Measurements from ENCODE around the gene KDM2A.

Gene KDM2A

GRCh38 chr11:67113231-67113721, 5.8 kb upstream of the KDM2A start:
- Histone ChIP-seq H3K4me3 (replicated peaks; ENCODE audit: low read depth, low read length) (no peak overlapping the region; the same call in 1 of the 2 replicates), H3K36me3 (ENCODE audit: control insufficient read depth, insufficient read depth, low read length) (no peaks in the 10 kb centered on the region), H3K27me3 (replicated peaks; ENCODE audit: control insufficient read depth, insufficient read depth, low read length) (no peaks in the 10 kb centered on the region)
- DNase-seq (ENCODE audit: extremely low read depth, insufficient read length): peak; percentile 76
- no peak for TF ChIP-seq CTCF (IDR thresholded peaks at IDR 0.05; ENCODE audit: insufficient read depth, low read length, poor library complexity, severe bottlenecking)

- no peaks in the 10 kb centered on the region for H3K27me3 ChIP-seq (replicated peaks; ENCODE audit: control insufficient read depth, insufficient read depth, low read length)
- no peak overlapping the region for H3K4me3 ChIP-seq (replicated peaks; ENCODE audit: low read depth, low read length)
- H3K36me3 ChIP-seq (ENCODE audit: control insufficient read depth, insufficient read depth, low read length): no peaks in the 10 kb centered on the region
- no peak for TF ChIP-seq CTCF (IDR thresholded peaks at IDR 0.05; ENCODE audit: insufficient read depth, low read length, poor library complexity, severe bottlenecking)
- no peak for DNase-seq (ENCODE audit: extremely low read depth, insufficient read length)
These were observed 4.7 kb upstream of the KDM2A start for GRCh38 chr11:67114275-67114896.

GRCh38 chr11:67116758-67117105, 2.3 kb upstream of the KDM2A start:
- no peak for TF ChIP-seq CTCF (IDR thresholded peaks at IDR 0.05; ENCODE audit: insufficient read depth, low read length, poor library complexity, severe bottlenecking)
- H3K4me3 ChIP-seq (replicated peaks; ENCODE audit: low read depth, low read length): no peak overlapping the region
- no peak for DNase-seq (ENCODE audit: extremely low read depth, insufficient read length)

GRCh38 chr11:67117176-67117575, 1.9 kb upstream of the KDM2A start:
- no peak for TF ChIP-seq CTCF (IDR thresholded peaks at IDR 0.05; ENCODE audit: insufficient read depth, low read length, poor library complexity, severe bottlenecking)
- Histone ChIP-seq H3K36me3 (ENCODE audit: control insufficient read depth, insufficient read depth, low read length) (no peaks in the 10 kb centered on the region), H3K27me3 (replicated peaks; ENCODE audit: control insufficient read depth, insufficient read depth, low read length) (no peaks in the 10 kb centered on the region), H3K4me3 (replicated peaks; ENCODE audit: low read depth, low read length) (no peak overlapping the region)
- no peak for DNase-seq (ENCODE audit: extremely low read depth, insufficient read length)

More at GRCh38 chr11:67116758-67117105, 2.3 kb upstream of the KDM2A start:
- Histone ChIP-seq H3K36me3 (ENCODE audit: control insufficient read depth, insufficient read depth, low read length) (no peaks in the 10 kb centered on the region), H3K27me3 (replicated peaks; ENCODE audit: control insufficient read depth, insufficient read depth, low read length) (no peaks in the 10 kb centered on the region)

GRCh38 chr11:67117672-67118180, 1.3 kb upstream of the KDM2A start:
- peak; percentile 51 for DNase-seq (ENCODE audit: extremely low read depth, insufficient read length)
- H3K27me3 ChIP-seq (replicated peaks; ENCODE audit: control insufficient read depth, insufficient read depth, low read length): no peaks in the 10 kb centered on the region
- H3K4me3 ChIP-seq (replicated peaks; ENCODE audit: low read depth, low read length): peak overlapping the region; percentile 56
- H3K36me3 ChIP-seq (ENCODE audit: control insufficient read depth, insufficient read depth, low read length): no peaks in the 10 kb centered on the region
- TF ChIP-seq CTCF (IDR thresholded peaks at IDR 0.05; ENCODE audit: insufficient read depth, low read length, poor library complexity, severe bottlenecking): no peak
